HUES48 (cell line): Measurements from ENCODE around the gene ZFYVE21.
"Not testable (repeated sequence)": the region's sequence is repeated elsewhere in the genome, so short reads cannot be mapped to it uniquely, and the experiment has no call there.

Experiments used
- H3K27ac ChIP-seq: one replicate; pipeline ENCODE4 v1.7.0; 2013; ENCODE audit warnings: low read depth, low read length, inconsistent platforms
- H3K27me3 ChIP-seq: 2 replicates; pipeline ENCODE4 v1.6.1; 2013; ENCODE audit warnings: mild to moderate bottlenecking, low read length; ENCODE audit not compliant: control insufficient read depth, insufficient read depth
- H3K36me3 ChIP-seq: 2 replicates; pipeline ENCODE4 v1.6.1; 2013; ENCODE audit warnings: low read length; ENCODE audit not compliant: control insufficient read depth, insufficient read depth
- H3K4me1 ChIP-seq: 2 replicates; pipeline ENCODE4 v1.6.1; 2013; ENCODE audit warnings: mild to moderate bottlenecking, low read length; ENCODE audit not compliant: control insufficient read depth, insufficient read depth
- H3K4me3 ChIP-seq: 2 replicates; pipeline ENCODE4 v1.5.1; 2013; ENCODE audit warnings: mild to moderate bottlenecking, low read depth, low read length
- H3K9ac ChIP-seq: 2 replicates; pipeline ENCODE4 v1.6.1; 2013; ENCODE audit warnings: mild to moderate bottlenecking, low read depth, low read length, moderate library complexity
- H3K9me3 ChIP-seq: 2 replicates; pipeline ENCODE4 v1.6.1; 2013; ENCODE audit warnings: low read length; ENCODE audit not compliant: control insufficient read depth, insufficient read depth

Gene ZFYVE21

DNA sequence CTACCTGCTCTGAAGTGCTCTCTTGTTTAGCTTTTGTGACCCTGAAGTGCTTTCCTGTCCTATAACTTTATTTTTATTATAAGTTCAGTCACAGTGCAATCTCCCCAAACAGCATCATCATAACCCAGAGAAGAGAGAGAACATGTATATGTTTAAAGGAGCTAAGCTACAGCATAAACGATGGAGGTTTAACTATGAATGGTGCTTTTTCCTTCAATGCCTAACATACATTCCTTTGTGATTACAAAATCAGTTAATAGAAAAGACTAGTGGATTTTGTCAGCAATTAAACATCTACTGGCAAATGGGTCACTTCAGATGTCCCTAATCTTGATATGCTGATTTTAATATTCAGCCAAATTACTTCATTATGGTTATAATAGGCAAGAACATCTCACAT, 46.4 kb downstream of the ZFYVE21 start:
- Histone ChIP-seq H3K36me3 (no peaks in the 10 kb centered on the region), H3K9me3 (no peaks in the 10 kb centered on the region), H3K27ac (no peak overlapping the region), H3K27me3 (no peaks in the 10 kb centered on the region), H3K4me3 (no peak overlapping the region), H3K4me1 (no peaks in the 10 kb centered on the region; the same call in 1 of the 2 replicates), H3K9ac (no peak overlapping the region)

DNA sequence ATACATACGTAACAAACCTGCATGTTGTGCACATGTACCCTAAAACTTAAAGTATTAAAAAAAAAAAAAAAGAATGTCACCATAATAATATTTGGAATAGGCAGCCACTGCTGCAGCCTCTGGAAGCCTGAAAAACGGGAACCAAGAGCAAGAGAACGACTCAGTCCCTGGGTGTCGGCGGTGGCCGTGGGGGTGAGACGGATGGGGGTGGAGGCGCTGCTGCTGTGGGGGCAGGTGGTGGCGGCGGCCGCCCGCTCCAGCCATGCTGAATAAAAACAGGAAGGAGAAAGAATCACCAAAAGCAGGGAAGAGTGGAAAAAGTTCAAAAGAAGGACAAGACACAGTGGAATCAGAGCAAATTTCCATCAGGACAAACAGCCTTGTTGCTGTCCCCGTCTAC, 46.9 kb downstream of the ZFYVE21 start:
- Histone ChIP-seq H3K27ac (no peak overlapping the region), H3K36me3 (no peaks in the 10 kb centered on the region), H3K27me3 (no peaks in the 10 kb centered on the region), H3K9me3 (no peaks in the 10 kb centered on the region), H3K9ac (no peak overlapping the region), H3K4me3 (no peak overlapping the region), H3K4me1 (no peaks in the 10 kb centered on the region; the same call in 1 of the 2 replicates)

DNA sequence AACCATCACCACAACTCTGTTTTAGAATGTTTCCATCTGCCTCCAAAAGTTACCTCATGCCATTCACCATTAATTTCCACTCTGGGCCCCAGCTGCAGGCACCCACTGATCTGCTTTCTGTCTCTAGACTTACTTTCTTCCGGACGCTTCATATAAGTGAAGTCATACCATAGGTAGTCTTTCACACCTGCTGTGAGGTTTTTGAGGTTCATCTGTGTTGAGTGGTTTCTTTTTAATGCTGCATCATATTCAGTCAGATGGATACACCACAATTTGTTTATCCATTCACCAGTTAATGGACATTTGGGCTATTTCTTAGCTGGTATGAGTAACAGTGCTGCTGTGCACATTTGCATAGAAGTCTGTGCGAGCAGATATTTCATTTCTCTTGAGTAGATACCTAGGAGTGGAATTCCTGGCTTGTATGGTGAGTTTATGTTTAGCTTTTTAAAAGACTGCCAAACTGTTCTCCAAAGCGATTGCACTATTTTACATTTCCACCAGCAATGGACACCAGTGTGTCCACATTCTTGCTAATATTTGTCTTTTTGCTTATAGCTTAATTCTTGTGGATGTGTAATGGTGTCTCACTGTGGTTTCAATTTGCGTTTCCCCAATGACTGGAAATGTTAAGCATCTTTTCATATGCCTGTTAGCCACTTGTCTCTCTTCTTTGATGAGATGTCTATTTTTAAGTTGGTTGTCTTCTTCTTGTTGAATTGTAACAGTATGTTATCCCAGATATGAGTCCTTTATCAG, 48.3 kb downstream of the ZFYVE21 start:
- Histone ChIP-seq H3K9me3 (no peaks in the 10 kb centered on the region), H3K4me1 (no peaks in the 10 kb centered on the region; the same call in 1 of the 2 replicates), H3K27me3 (no peaks in the 10 kb centered on the region), H3K9ac (no peak overlapping the region), H3K27ac (no peak overlapping the region), H3K36me3 (no peaks in the 10 kb centered on the region), H3K4me3 (no peak overlapping the region)

DNA sequence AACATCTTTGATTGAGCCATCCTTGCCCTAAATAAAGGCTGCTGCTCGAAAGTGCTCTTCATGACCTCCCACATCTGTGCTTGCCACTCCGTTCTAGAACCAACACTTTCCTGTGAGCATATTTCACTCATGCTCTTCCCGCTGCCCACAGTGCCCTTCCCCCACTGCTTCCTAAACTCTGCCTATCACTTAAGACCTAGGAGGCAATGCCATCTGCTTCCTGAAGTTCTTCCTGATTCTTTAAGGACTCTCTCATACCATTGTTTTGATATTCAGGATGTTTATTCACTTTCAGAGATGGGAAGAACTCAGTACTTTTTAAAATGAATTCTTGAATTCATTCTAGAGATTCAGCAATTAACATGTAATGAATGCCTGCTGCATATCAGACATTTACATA, 49.9 kb downstream of the ZFYVE21 start:
- no peaks in the 10 kb centered on the region for H3K27me3 ChIP-seq
- H3K36me3 ChIP-seq, result no peaks in the 10 kb centered on the region
- H3K4me3 ChIP-seq, result no peak overlapping the region
- no peak overlapping the region for H3K9ac ChIP-seq
- no peaks in the 10 kb centered on the region; the same call in 1 of the 2 replicates for H3K4me1 ChIP-seq
- no peaks in the 10 kb centered on the region for H3K9me3 ChIP-seq
- no peak overlapping the region for H3K27ac ChIP-seq

DNA sequence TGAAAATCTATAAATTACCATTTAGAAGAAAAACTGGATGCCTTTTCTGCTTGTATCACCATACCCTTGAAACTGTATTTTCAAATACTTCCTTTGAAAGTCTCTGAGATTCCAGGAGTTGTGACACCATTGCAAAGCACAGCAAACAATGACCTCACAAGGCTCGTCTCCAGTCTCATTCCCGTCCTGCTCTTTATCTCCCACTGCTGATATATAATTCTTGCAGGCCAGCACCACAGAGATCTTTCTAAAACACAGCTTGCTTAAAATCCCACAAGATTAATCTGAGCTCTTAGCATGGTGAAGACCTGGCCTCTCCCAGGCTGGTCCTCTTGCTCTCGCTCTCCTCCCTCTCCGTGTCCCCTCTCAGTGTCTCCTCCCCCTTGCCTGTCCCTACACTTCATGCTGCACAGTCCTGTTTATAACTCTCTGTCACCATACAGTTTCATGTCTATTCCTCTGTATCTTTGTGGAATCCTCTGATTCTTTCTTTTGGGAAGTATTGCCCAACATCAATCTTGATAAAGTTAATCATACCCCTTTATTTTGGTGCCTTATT, 51.8 kb downstream of the ZFYVE21 start:
- H3K4me1 ChIP-seq, result no peaks in the 10 kb centered on the region
- H3K36me3 ChIP-seq, result no peaks in the 10 kb centered on the region
- H3K9ac ChIP-seq, result no peak overlapping the region
- no peak overlapping the region for H3K4me3 ChIP-seq
- no peaks in the 10 kb centered on the region for H3K27me3 ChIP-seq
- H3K27ac ChIP-seq, result no peak overlapping the region
- no peaks in the 10 kb centered on the region for H3K9me3 ChIP-seq

DNA sequence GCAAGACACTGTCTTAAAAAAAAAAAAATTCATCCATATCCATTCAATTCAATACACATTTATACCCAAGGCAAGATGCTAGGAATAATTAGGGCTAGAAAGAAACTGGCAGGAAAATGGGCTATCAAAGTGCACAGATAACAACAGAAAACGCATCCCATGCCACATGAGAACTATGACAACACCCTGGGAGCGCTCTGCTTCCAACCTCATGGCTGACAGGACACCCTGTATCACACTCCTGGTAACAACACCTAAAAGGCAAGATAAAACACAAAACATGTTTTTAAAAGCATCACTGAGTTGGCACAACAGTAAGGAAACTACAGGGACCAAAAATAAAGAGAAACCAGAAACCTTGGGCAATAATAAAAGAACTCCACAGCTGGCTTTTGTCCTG, 54.9 kb downstream of the ZFYVE21 start:
- Histone ChIP-seq H3K9ac (no peak overlapping the region), H3K27ac (no peak overlapping the region), H3K36me3 (no peaks in the 10 kb centered on the region), H3K4me3 (no peak overlapping the region), H3K4me1 (no peaks in the 10 kb centered on the region), H3K27me3 (no peaks in the 10 kb centered on the region), H3K9me3 (no peaks in the 10 kb centered on the region)

DNA sequence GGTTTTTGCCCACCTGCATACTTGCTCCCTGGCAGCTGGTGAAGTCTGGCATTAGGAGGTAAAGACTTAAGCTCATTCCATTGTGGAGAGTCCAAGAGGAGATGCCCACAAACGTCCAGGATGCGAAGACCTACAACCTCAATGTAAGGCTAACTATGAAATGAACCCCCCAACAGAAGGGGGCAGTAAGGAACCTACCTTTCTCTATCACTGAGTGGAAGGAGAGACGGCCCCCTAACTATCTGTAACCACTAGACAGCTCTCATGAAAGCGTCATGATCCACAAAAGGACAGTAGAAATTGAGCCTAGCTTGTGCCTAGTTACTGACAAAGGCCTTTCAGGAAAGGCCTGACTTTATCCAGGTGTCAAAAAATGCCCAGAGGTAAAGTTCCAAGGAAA, 55.3 kb downstream of the ZFYVE21 start:
- Histone ChIP-seq H3K9ac (no peak overlapping the region), H3K36me3 (no peaks in the 10 kb centered on the region), H3K9me3 (no peaks in the 10 kb centered on the region), H3K27me3 (no peaks in the 10 kb centered on the region), H3K4me1 (no peaks in the 10 kb centered on the region), H3K4me3 (no peak overlapping the region), H3K27ac (no peak overlapping the region)

DNA sequence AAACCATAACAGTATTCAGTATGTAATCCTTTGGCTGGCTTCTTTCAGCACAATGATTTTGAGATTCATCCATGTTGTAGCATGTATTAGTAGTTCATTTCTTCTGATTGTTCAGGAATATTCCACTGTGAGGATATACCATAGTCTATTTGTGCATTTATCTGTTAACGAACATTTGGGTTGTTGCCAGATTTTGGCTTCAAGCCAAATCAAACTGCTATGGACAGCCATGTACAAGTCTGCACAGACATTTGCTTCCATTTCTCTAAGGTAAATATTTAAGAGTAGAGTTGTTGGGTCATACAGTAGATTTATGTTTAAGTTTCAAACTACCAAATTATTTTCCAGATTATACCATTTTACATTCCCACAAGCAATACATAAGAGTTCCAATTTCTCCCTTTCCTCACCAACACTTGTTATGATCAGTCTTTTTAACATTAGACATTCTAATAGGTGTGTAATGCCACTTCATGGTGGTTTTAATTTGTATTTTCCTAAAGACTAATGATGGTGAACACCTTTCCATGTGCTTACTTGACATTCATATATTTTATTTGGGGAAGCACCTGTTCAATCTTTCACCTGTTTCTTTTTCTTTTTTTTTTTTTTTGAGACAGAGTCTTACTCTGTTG, 56.6 kb downstream of the ZFYVE21 start:
- H3K36me3 ChIP-seq, result no peaks in the 10 kb centered on the region
- H3K27me3 ChIP-seq, result no peaks in the 10 kb centered on the region
- H3K9ac ChIP-seq, result no peak overlapping the region
- no peaks in the 10 kb centered on the region for H3K4me1 ChIP-seq
- no peaks in the 10 kb centered on the region for H3K9me3 ChIP-seq
- no peak overlapping the region for H3K27ac ChIP-seq
- H3K4me3 ChIP-seq, result no peak overlapping the region

DNA sequence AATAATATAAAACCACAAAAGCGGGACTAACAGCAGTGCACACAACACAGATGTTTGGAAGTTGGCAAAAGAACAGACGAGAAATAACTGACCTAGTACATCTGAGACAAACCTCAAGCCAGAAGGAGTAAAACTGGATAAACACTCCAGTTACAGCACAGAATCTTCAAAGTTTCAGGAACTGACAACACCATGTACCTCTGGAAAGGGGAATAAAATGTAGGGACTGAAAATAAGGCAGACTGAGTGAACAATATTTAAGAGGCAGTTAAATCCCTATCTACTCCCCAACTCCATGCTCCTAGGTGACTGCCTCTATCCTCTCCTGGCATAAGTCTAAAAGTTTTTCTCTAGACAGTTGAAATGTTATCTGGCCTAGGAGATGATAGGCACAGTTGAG, 57.9 kb downstream of the ZFYVE21 start:
- H3K4me3 ChIP-seq, result no peak overlapping the region
- no peak overlapping the region for H3K9ac ChIP-seq
- no peaks in the 10 kb centered on the region for H3K4me1 ChIP-seq
- no peaks in the 10 kb centered on the region for H3K27me3 ChIP-seq
- no peak overlapping the region for H3K27ac ChIP-seq
- H3K36me3 ChIP-seq, result no peaks in the 10 kb centered on the region
- H3K9me3 ChIP-seq, result no peaks in the 10 kb centered on the region

DNA sequence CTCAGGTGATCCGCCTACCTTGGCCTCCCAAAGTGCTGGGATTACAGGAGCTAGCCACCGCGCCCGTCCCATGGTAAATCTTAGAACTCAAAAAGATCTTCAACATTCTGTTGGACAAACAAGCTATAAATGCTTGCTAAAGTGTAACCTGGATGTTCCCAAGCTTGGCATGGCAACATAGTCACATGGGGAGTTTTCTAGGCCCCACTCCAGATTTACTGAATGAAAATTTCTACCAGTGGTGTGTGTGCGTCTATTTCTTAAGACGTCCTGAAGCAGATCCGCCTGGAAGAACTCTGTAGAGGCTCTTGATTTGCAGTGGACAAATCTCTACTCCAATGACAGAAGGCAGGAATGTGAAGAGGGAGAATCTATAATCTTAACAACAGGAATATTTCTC, 59.9 kb downstream of the ZFYVE21 start:
- H3K27ac ChIP-seq, result no peak overlapping the region
- no peaks in the 10 kb centered on the region for H3K4me1 ChIP-seq
- no peak overlapping the region for H3K9ac ChIP-seq
- H3K27me3 ChIP-seq, result no peaks in the 10 kb centered on the region
- no peaks in the 10 kb centered on the region for H3K9me3 ChIP-seq
- H3K4me3 ChIP-seq, result no peak overlapping the region
- no peaks in the 10 kb centered on the region for H3K36me3 ChIP-seq

DNA sequence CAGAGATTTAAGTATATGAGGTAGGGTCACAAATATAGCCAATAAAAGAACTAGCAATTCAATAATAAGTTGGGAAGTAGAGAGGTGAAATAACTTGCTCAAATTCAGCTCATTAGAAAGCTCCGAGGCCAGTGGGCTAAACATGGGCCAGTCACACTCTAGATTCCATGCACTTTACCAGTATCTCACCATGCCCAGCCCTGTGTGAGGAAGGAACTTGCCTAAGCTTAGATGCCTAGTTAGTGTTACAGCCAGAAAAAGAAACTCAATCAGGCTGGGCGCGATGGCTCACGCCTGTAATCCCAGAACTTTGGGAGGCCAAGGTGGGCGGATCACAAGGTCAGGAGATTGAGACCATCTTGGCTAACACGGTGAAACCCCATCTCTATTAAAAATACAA, 60.7 kb downstream of the ZFYVE21 start:
- not testable (repeated sequence) for H3K9me3 ChIP-seq, H3K4me1 ChIP-seq, H3K4me3 ChIP-seq, H3K9ac ChIP-seq, H3K27ac ChIP-seq, H3K36me3 ChIP-seq, H3K27me3 ChIP-seq
